OCI-LY1 (cell line): ENCODE data around the gene TMEM179.

Source experiments
- CTCF ChIP-seq: fragments of 200-600 bp; sonication (generic), shearing (Covaris generic); IDR thresholded peaks from 2 replicates; pipeline ENCODE4 v1.5.1; 2017; ENCODE audit warnings: mild to moderate bottlenecking, antibody characterized with exemption, low read length, moderate library complexity, mixed read lengths
- EZH2 ChIP-seq: fragments of 200-600 bp; sonication (generic), shearing (Covaris generic); IDR thresholded peaks from 2 replicates; pipeline ENCODE4 v1.8.0; 2017; ENCODE audit warnings: borderline replicate concordance, mixed run types, mild to moderate bottlenecking, antibody characterized with exemption, low read length, moderate library complexity, mixed read lengths

GRCh38 chr14:104541905-104542465, 62.6 kb downstream of the TMEM179 start:
- no peak for TF ChIP-seq CTCF
- TF ChIP-seq EZH2, result no peak
